Nephron progenitor cell (in vitro differentiated cells): ENCODE measurements around the gene ZMAT5.

Experiments used
- DNase-seq: peaks from one replicate; pipeline ENCODE4 v3.0.0; 2021
- H3K27ac Mint-ChIP-seq: 2 replicates; pipeline ENCODE4 v1.8.0; 2021; ENCODE audit warnings: mild to moderate bottlenecking, moderate library complexity, mixed read lengths
- H3K27me3 Mint-ChIP-seq: 2 replicates; pipeline ENCODE4 v1.8.0; 2021; ENCODE audit warnings: mild to moderate bottlenecking, low read depth, mixed read lengths; ENCODE audit not compliant: poor library complexity
- H3K36me3 Mint-ChIP-seq: 2 replicates; pipeline ENCODE4 v1.8.0; 2021; ENCODE audit warnings: low read depth, mixed read lengths
- H3K4me1 Mint-ChIP-seq: 2 replicates; pipeline ENCODE4 v1.8.0; 2021; ENCODE audit warnings: mixed read lengths
- H3K4me3 Mint-ChIP-seq: 2 replicates; pipeline ENCODE4 v1.8.0; 2021; ENCODE audit warnings: mild to moderate bottlenecking, moderate library complexity, mixed read lengths
- H3K9me3 Mint-ChIP-seq: 2 replicates; pipeline ENCODE4 v1.8.0; 2021; ENCODE audit warnings: mild to moderate bottlenecking, moderate library complexity, mixed read lengths
- TF ChIP-seq, protein P1 (sequence below): fragments of 200-600 bp; sonication (generic); IDR thresholded peaks from 2 replicates; pipeline ENCODE4 v1.5.0; 2021; ENCODE audit warnings: antibody characterized with exemption

ZMAT5 gene

GRCh38 chr22:29722587-29722986 lies 44.2 kb downstream of the ZMAT5 start:
- TF ChIP-seq, protein P1, sequence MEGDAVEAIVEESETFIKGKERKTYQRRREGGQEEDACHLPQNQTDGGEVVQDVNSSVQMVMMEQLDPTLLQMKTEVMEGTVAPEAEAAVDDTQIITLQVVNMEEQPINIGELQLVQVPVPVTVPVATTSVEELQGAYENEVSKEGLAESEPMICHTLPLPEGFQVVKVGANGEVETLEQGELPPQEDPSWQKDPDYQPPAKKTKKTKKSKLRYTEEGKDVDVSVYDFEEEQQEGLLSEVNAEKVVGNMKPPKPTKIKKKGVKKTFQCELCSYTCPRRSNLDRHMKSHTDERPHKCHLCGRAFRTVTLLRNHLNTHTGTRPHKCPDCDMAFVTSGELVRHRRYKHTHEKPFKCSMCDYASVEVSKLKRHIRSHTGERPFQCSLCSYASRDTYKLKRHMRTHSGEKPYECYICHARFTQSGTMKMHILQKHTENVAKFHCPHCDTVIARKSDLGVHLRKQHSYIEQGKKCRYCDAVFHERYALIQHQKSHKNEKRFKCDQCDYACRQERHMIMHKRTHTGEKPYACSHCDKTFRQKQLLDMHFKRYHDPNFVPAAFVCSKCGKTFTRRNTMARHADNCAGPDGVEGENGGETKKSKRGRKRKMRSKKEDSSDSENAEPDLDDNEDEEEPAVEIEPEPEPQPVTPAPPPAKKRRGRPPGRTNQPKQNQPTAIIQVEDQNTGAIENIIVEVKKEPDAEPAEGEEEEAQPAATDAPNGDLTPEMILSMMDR, result no peak

DNA sequence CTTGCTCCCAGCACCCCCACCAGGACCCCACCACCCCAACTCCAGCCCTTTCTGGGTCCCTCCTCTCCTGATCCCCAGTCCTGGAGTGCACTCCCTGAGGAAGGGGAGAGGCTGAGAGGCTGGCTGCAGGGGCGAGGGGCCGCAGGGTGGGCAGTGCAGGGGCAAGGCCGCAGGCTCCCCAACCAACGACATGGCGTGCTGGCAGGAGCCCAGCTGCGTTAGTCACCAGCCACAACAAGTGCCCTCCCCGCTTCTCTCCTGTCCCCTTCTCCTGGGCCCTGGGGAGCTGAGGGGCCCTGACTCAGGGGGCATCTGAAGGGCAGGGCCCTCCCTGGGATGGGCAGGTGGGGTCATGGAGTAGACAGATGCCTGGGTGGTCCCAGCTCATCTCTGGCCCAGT lies 44.7 kb downstream of the ZMAT5 start:
- Mint-ChIP-seq H3K27me3 (peaks cover 85% of the 10 kb centered on the region), H3K4me3 (no peak overlapping the region)

More at GRCh38 chr22:29722587-29722986, 44.2 kb downstream of the ZMAT5 start:
- H3K9me3 Mint-ChIP-seq, result no peaks in the 10 kb centered on the region
- no peak overlapping the region for H3K4me3 Mint-ChIP-seq
- H3K4me1 Mint-ChIP-seq, result peaks cover 5% of the 10 kb centered on the region
- no peak overlapping the region for H3K27ac Mint-ChIP-seq
- no peaks in the 10 kb centered on the region for H3K36me3 Mint-ChIP-seq
- peaks cover 83% of the 10 kb centered on the region for H3K27me3 Mint-ChIP-seq
- no peak for DNase-seq

GRCh38 chr22:29720811-29721323 lies 45.9 kb downstream of the ZMAT5 start:
- H3K36me3 Mint-ChIP-seq, result no peaks in the 10 kb centered on the region
- TF ChIP-seq, protein P1, result no peak
- H3K27me3 Mint-ChIP-seq, result peaks cover 81% of the 10 kb centered on the region
- no peak for DNase-seq
- no peak overlapping the region for H3K4me3 Mint-ChIP-seq
- no peaks in the 10 kb centered on the region for H3K4me1 Mint-ChIP-seq
- H3K27ac Mint-ChIP-seq, result no peak overlapping the region
- H3K9me3 Mint-ChIP-seq, result no peaks in the 10 kb centered on the region

More for the DNA sequence above, 44.7 kb downstream of the ZMAT5 start:
- Mint-ChIP-seq H3K4me1 (peaks cover 5% of the 10 kb centered on the region), H3K36me3 (no peaks in the 10 kb centered on the region), H3K9me3 (no peaks in the 10 kb centered on the region), H3K27ac (no peak overlapping the region)
- TF ChIP-seq, protein P1, result no peak
- no peak for DNase-seq

- peaks cover 79% of the 10 kb centered on the region for H3K27me3 Mint-ChIP-seq
- TF ChIP-seq, protein P1, result no peak
Measured at GRCh38 chr22:29719899-29720645, 46.7 kb downstream of the ZMAT5 start, which contains the start of gene CABP7. CABP7 (plus strand) TSS chr22:29720003; CDS start chr22:29720425, 422 bp downstream.

DNA sequence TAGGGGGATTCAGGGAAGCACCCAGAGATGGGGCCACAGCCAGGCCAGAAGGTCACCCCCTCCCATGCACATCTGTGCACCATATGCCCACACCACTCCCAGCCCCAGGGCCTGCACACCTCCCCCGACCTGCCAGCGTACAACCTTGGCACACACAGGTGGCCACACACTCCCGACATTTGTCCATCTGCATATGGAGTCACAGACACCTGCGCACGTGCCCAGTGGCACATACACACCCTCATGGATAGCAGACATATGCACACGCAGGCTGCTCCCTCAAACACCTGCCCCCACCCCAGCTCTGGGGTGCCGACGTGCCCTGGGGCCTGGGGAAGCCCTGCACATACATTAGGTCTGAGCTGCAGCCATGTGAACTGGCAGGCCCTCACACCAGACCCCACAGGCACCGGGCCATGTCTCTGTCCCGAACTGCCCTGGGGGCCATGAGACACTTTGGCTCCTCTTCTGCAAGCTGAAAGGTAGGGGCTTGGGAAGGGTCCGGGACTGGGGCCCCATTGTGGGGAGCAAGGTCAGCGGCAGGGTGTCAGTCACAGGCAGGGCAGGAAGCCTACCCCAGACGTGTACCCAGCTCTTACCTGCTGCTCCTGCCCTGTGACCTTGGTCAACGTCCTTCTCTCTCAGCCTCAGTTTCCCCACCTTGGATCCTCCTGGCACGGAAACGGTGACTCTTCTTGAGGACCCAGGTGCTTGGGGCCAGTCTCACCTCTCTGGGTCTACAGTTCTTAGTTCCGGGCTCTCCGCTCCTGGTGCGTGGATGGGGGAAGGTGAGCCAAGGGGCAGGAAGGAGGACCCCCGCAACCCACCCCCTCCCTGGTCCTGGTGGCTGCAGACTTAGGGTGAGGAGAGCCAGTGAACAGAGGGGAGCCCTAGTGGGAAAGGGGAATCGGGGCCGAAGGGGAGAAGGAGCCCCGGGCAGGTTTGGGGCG lies 47.6 kb downstream of the ZMAT5 start:
- H3K27ac Mint-ChIP-seq, result no peak overlapping the region
- no peaks in the 10 kb centered on the region for H3K36me3 Mint-ChIP-seq
- TF ChIP-seq, protein P1, result no peak
- H3K4me3 Mint-ChIP-seq, result no peak overlapping the region
- H3K9me3 Mint-ChIP-seq, result no peaks in the 10 kb centered on the region
- no peaks in the 10 kb centered on the region for H3K4me1 Mint-ChIP-seq
- no peak for DNase-seq
- peaks cover 81% of the 10 kb centered on the region for H3K27me3 Mint-ChIP-seq

More at GRCh38 chr22:29719899-29720645, 46.7 kb downstream of the ZMAT5 start, which contains the start of gene CABP7:
- peak; percentile 47 for DNase-seq
- Mint-ChIP-seq H3K27ac (no peak within 1 kb of the TSS), H3K4me1 (no peaks in the 10 kb centered on the region), H3K36me3 (no peaks in the 10 kb centered on the region), H3K4me3 (peak within 1 kb of the TSS; percentile 38), H3K9me3 (no peaks in the 10 kb centered on the region)
